Esophagus squamous epithelium (tissue), 4 donors: ENCODE data around the gene METTL1.

Source experiments
- POLR2A ChIP-seq, 4 donors: fragments of 450-650 bp; IDR thresholded peaks; one replicate each; pipeline ENCODE4 v1.6.1; 2017; ENCODE audit warnings: antibody characterized with exemption in 4 of 4, mild to moderate bottlenecking in 4 of 4, moderate library complexity in 3 of 4
- TF ChIP-seq, protein P1 (sequence below), 6 experiments: fragments of 450-650 bp in 4 of 6; fragments of 200-600 bp in 2 of 6; sonication (generic) in 2 of 6; IDR thresholded peaks; one replicate each; pipeline ENCODE4 v1.5.1; 2016 to 2019; ENCODE audit warnings: antibody characterized with exemption in 6 of 6, mild to moderate bottlenecking in 4 of 6, moderate library complexity in 4 of 6

DNA sequence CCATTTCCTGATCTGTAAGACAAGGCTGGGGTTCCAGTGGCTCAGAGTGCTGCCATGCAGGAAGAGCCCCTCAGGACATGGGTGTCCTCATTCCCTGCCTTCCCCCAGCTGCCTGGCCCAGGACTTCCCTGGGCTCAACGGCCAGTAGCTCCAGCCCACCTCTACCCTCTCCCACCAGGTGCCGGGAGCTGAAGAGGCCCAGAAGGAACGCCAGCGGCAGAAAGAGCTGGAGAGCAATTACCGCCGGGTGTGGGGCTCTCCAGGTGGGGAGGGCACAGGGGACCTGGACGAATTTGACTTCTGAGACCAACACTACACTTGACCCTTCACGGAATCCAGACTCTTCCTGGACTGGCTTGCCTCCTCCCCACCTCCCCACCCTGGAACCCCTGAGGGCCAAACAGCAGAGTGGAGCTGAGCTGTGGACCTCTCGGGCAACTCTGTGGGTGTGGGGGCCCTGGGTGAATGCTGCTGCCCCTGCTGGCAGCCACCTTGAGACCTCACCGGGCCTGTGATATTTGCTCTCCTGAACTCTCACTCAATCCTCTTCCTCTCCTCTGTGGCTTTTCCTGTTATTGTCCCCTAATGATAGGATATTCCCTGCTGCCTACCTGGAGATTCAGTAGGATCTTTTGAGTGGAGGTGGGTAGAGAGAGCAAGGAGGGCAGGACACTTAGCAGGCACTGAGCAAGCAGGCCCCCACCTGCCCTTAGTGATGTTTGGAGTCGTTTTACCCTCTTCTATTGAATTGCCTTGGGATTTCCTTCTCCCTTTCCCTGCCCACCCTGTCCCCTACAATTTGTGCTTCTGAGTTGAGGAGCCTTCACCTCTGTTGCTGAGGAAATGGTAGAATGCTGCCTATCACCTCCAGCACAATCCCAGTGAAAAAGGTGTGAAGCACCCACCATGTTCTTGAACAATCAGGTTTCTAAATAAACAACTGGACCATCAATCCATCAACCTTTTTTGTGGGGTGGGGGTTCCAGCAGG lies 51.0 kb downstream of the METTL1 start:
- no peak for TF ChIP-seq POLR2A (IDR thresholded peaks at IDR 0.05)
- TF ChIP-seq, protein P1, sequence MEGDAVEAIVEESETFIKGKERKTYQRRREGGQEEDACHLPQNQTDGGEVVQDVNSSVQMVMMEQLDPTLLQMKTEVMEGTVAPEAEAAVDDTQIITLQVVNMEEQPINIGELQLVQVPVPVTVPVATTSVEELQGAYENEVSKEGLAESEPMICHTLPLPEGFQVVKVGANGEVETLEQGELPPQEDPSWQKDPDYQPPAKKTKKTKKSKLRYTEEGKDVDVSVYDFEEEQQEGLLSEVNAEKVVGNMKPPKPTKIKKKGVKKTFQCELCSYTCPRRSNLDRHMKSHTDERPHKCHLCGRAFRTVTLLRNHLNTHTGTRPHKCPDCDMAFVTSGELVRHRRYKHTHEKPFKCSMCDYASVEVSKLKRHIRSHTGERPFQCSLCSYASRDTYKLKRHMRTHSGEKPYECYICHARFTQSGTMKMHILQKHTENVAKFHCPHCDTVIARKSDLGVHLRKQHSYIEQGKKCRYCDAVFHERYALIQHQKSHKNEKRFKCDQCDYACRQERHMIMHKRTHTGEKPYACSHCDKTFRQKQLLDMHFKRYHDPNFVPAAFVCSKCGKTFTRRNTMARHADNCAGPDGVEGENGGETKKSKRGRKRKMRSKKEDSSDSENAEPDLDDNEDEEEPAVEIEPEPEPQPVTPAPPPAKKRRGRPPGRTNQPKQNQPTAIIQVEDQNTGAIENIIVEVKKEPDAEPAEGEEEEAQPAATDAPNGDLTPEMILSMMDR (IDR thresholded peaks at IDR 0.05) = no peak
